Uterus (tissue), 2 donors: ENCODE data around the gene DRC7.

Experiments used
- CTCF ChIP-seq, 4 experiments: fragments of 200-600 bp in 2 of 4; fragments of 450-650 bp in 2 of 4; sonication (generic) in 2 of 4; IDR thresholded peaks; one replicate each; pipeline ENCODE4 v1.5.1; 2016 to 2019; ENCODE audit warnings: antibody characterized with exemption in 4 of 4, mild to moderate bottlenecking in 2 of 4, moderate library complexity in 1 of 4
- POLR2A ChIP-seq, 2 donors: fragments of 450-650 bp; IDR thresholded peaks; one replicate each; pipeline ENCODE4 v1.6.1; 2016; ENCODE audit warnings: antibody characterized with exemption in 2 of 2, mild to moderate bottlenecking in 1 of 2, moderate library complexity in 1 of 2

GRCh38 chr16:57742543-57742942, 47.9 kb downstream of the DRC7 start:
- TF ChIP-seq CTCF (IDR thresholded peaks at IDR 0.05): no peak
- no peak for TF ChIP-seq POLR2A (IDR thresholded peaks at IDR 0.05)
